C4-2B (cell line): Measurements from ENCODE around the gene CCDC6.

ENCODE experiments used
- H3K27ac ChIP-seq: fragments of 450-650 bp; 2 replicates; pipeline ENCODE4 v1.5.1; 2017
- CTCF ChIP-seq: fragments of 450-650 bp; conservative IDR thresholded peaks from 2 replicates; pipeline ENCODE4 v1.5.1; 2017; ENCODE audit warnings: mild to moderate bottlenecking
- ZFX ChIP-seq: fragments of 450-650 bp; IDR thresholded peaks from 2 replicates; pipeline ENCODE4 v1.6.1; 2017

CCDC6 gene

GRCh38 chr10:59905066-59905730 lies 1.2 kb downstream of the CCDC6 start:
- peak overlapping the region; percentile 96 for H3K27ac ChIP-seq

GRCh38 chr10:59904426-59905065 lies 1.8 kb downstream of the CCDC6 start:
- no peak for TF ChIP-seq ZFX
- TF ChIP-seq CTCF = no peak
- H3K27ac ChIP-seq = peak overlapping the region; percentile 96

More at GRCh38 chr10:59905066-59905730, 1.2 kb downstream of the CCDC6 start:
- TF ChIP-seq ZFX (no peak), CTCF (no peak)

GRCh38 chr10:59903871-59904270 lies 2.5 kb downstream of the CCDC6 start:
- H3K27ac ChIP-seq = no peak overlapping the region
- TF ChIP-seq CTCF = no peak
- TF ChIP-seq ZFX = no peak

DNA sequence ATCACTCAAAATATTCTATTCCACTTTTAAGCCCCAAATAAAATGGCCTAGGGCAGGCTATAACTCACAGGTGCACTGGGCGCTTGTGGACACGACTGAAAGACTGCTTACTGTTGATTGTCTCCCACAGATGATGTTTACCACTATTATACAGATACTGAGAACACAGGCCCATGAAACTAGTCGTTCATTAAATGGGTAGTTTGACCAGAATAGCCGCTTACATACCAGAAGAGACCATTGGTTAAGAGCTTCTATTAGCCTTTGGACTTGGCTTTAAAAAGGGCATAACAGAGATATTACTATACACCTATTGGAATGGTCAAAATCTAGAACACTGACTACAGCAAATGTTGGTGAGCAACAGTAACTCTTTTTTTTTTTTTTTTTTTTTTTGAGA lies 4.3 kb downstream of the CCDC6 start:
- H3K27ac ChIP-seq = no peak overlapping the region
- TF ChIP-seq CTCF (no peak), ZFX (no peak)

DNA sequence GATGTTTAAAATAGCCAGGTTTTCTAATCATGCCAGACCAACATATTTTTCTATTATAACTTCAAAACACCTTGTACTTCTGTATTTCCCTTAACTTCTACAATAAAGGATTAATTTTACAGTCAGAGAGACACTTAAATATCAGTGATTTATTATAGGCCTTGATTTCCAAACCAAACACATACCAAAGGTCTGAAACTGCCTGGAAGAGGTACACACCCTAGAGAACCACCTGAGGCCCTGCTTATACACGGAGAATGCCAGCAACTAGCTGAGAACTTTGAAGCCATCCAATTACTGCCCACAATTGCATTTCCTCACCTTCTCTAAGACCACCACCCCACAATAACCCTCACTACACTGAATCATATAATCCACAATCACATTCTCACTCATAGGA lies 4.9 kb downstream of the CCDC6 start:
- no peak overlapping the region for H3K27ac ChIP-seq

DNA sequence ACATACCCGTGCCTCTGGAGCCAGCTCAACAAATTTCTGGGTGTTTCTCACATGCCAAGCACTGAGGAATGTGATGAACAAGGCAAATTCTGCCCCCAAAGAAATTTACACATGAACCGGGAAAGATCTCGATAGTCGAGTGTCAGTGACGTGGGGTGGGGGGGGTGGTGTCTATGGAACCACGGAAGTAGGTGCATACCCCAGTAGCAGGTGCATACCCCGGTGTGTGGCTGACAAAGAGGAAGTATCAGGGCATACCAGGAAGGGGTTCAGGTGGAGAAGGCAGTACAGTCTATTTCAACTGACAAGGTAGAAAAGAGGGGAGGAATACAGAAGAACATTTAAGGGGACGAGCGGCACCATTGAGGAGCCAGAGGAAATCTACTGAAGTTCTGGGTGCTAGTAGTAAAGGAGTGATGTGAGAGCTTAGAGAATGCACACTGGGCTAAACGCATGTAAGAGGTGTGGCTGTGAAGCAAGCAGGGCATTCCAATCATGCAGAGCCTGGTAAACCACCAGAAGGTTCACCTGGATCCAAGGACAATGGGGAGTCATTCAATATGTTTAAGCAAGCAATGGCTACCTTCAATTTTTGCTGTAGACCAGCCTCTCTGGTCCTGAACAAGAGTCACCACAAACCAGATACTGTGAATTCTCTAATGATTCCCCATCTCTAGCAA lies 6.2 kb downstream of the CCDC6 start:
- no peak for TF ChIP-seq ZFX
- TF ChIP-seq CTCF = no peak
- no peak overlapping the region for H3K27ac ChIP-seq

More for the DNA sequence above, 4.9 kb downstream of the CCDC6 start:
- TF ChIP-seq CTCF = no peak
- TF ChIP-seq ZFX = no peak
